Muscle layer of duodenum (tissue), 2 donors: ENCODE data around the gene CCDC184.

Source experiments
- H3K27ac ChIP-seq: one replicate; pipeline ENCODE4 v1.7.0; 2013; ENCODE audit warnings: mild to moderate bottlenecking, low read length
- H3K27me3 ChIP-seq: one replicate; pipeline ENCODE4 v1.7.0; 2013; ENCODE audit warnings: low read depth, mild to moderate bottlenecking, control low read depth, low read length
- H3K36me3 ChIP-seq, 2 donors: one replicate each; pipeline ENCODE4 v1.7.0; 2013; ENCODE audit warnings: low read length in 2 of 2, control low read depth in 1 of 2, mild to moderate bottlenecking in 1 of 2; ENCODE audit not compliant: insufficient read depth in 2 of 2, control insufficient read depth in 1 of 2
- H3K4me1 ChIP-seq, 2 donors: one replicate each; pipeline ENCODE4 v1.7.0; 2013; ENCODE audit warnings: low read length in 2 of 2, mild to moderate bottlenecking in 2 of 2, control low read depth in 1 of 2, moderate library complexity in 1 of 2; ENCODE audit not compliant: insufficient read depth in 2 of 2, control insufficient read depth in 1 of 2
- H3K4me3 ChIP-seq, 2 donors: one replicate each; pipeline ENCODE4 v1.7.0; 2013; ENCODE audit warnings: low read length in 2 of 2, low read depth in 1 of 2, mild to moderate bottlenecking in 1 of 2
- H3K9me3 ChIP-seq, 2 donors: one replicate each; pipeline ENCODE4 v1.7.0; 2013; ENCODE audit warnings: low read length in 2 of 2, control low read depth in 1 of 2, mild to moderate bottlenecking in 1 of 2; ENCODE audit not compliant: control insufficient read depth in 1 of 2
- donor health status: healthy.

Gene CCDC184

DNA sequence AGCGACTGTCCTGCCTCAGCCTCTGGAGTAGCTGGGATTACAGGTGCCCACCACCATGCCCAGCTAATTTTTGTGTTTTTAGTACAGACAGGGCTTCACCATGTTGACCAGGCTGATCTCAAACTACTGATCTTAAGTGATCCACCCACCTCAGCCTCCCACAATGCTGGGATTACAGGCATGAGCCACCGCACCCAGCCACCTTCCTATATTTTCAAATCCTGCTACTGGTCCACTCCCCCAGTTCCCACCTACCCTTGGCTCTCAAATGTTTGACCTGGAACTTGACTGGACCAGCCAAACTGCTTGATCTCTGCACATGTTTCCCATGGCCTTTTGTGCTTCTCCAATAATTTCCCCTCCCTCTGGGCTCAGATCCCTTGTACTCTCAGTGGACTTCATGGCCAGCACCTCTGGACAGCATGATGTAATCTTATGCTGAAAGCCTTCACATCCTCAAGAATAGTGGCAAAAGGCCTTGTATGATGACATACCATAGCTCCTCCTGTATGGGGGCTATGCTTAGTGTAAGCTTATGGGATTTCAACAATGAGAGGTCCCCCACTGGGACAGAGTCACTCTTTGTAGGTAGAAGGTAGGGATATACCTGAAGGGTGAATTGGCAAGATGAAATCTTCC, 2.5 kb upstream of the CCDC184 start:
- H3K4me1 ChIP-seq, result peaks cover 3 to 25% of the 10 kb centered on the region in 2 donors
- H3K27me3 ChIP-seq, result peaks cover 34% of the 10 kb centered on the region
- no peaks in the 10 kb centered on the region for H3K9me3 ChIP-seq
- no peaks in the 10 kb centered on the region for H3K36me3 ChIP-seq
- no peak overlapping the region for H3K27ac ChIP-seq
- no peak overlapping the region for H3K4me3 ChIP-seq

- H3K4me3 ChIP-seq, result peak overlapping the region; percentile 74 to 80
- H3K4me1 ChIP-seq, result peaks cover 3 to 25% of the 10 kb centered on the region in 2 donors
- H3K27ac ChIP-seq, result no peak overlapping the region
- no peaks in the 10 kb centered on the region for H3K9me3 ChIP-seq
- H3K36me3 ChIP-seq, result no peaks in the 10 kb centered on the region
- H3K27me3 ChIP-seq, result peaks cover 34% of the 10 kb centered on the region
Observed at GRCh38 chr12:48182631-48183030, 813 bp upstream of the CCDC184 start.

DNA sequence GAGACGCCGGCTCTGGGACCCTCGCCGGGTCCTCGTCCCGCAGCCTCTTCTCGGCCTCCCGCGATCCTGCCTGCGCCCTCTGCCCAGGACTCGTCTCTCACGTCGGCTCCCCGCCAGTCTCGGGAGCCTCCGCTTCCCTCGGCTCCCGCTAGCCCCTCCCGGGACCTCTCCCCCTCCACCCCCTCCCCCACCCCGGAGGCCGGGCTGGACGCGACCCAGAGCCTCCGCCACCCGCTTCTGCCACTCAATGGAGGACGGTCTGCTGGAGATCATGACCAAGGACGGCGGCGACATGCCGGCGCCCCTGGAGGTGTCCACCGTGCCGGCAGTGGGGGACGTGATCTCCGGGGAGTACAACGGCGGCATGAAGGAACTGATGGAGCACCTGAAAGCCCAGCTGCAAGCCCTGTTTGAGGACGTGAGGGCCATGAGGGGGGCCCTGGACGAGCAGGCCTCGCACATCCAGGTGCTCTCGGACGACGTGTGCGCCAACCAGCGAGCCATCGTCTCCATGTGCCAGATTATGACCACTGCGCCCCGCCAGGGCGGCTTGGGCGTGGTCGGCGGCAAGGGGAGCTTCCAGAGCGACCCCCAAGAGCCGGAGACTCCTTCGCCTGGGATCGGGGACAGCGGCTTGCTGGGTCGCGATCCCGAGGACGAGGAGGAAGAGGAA, 568 bp downstream of the CCDC184 start:
- Histone ChIP-seq H3K36me3 (no peaks in the 10 kb centered on the region), H3K4me3 (peak overlapping the region; percentile 74 to 80), H3K27ac (no peak overlapping the region), H3K9me3 (no peaks in the 10 kb centered on the region), H3K4me1 (peaks cover 3 to 25% of the 10 kb centered on the region in 2 donors), H3K27me3 (peaks cover 30% of the 10 kb centered on the region)

DNA sequence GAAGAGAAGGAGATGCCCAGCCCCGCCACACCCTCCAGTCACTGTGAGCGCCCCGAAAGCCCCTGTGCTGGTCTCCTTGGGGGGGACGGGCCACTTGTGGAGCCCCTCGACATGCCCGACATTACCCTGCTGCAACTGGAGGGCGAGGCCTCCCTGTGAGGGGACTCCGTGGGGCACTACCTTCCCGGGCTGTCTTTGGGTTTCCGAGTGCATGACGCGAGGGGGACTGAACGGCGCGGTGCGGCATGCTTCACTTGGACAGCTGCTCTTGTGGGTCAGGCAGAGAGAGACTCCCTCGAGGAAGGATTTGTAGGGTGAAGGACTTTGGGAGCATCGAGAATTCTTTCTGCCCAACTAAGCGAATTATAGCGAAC, 1.1 kb downstream of the CCDC184 start:
- Histone ChIP-seq H3K9me3 (no peaks in the 10 kb centered on the region), H3K27ac (no peak overlapping the region), H3K36me3 (no peaks in the 10 kb centered on the region), H3K4me3 (peak overlapping the region in 1 of 2 donors; percentile 80), H3K4me1 (peaks cover 3 to 25% of the 10 kb centered on the region in 2 donors), H3K27me3 (peaks cover 28% of the 10 kb centered on the region)

- H3K36me3 ChIP-seq, result no peaks in the 10 kb centered on the region
- H3K4me1 ChIP-seq, result peaks cover 3 to 25% of the 10 kb centered on the region in 2 donors
- H3K27ac ChIP-seq, result no peak overlapping the region
- H3K4me3 ChIP-seq, result no peak overlapping the region
- no peaks in the 10 kb centered on the region for H3K9me3 ChIP-seq
- H3K27me3 ChIP-seq, result peaks cover 22% of the 10 kb centered on the region
Observed at GRCh38 chr12:48185181-48185919, 1.9 kb downstream of the CCDC184 start.

- Histone ChIP-seq H3K4me1 (peaks cover 3 to 16% of the 10 kb centered on the region in 2 donors), H3K4me3 (no peak overlapping the region), H3K36me3 (no peaks in the 10 kb centered on the region), H3K27me3 (peaks cover 11% of the 10 kb centered on the region), H3K9me3 (no peaks in the 10 kb centered on the region), H3K27ac (no peak overlapping the region)
Observed at GRCh38 chr12:48187916-48188695, 4.7 kb downstream of the CCDC184 start.

GRCh38 chr12:48189331-48190125, 6.1 kb downstream of the CCDC184 start:
- H3K4me3 ChIP-seq, result no peak overlapping the region
- no peak overlapping the region for H3K27ac ChIP-seq
- H3K27me3 ChIP-seq, result no peaks in the 10 kb centered on the region
- no peaks in the 10 kb centered on the region for H3K9me3 ChIP-seq
- H3K36me3 ChIP-seq, result no peaks in the 10 kb centered on the region
- peaks cover 0 to 3% of the 10 kb centered on the region in 2 donors for H3K4me1 ChIP-seq

DNA sequence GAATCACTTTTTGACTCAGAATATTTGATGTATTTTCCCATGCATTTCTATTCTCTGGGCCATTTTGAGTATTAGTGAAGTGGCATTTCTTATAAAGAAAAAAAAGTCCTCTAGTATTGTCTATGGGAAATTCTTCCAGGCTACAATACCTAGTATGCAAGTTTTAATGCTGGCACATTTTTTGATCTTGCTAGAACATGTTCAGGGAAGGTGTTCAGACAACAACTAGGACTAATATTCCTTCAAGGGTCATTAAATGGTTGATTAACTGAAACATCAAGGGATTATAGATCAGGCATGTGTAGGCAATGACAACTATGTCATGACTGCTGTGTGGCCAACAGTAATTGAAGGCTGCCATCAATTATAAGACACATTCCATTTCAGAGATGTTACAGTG, 7.7 kb downstream of the CCDC184 start:
- H3K27ac ChIP-seq, result no peak overlapping the region
- no peaks in the 10 kb centered on the region for H3K36me3 ChIP-seq
- H3K4me3 ChIP-seq, result no peak overlapping the region
- no peaks in the 10 kb centered on the region for H3K27me3 ChIP-seq
- no peaks in the 10 kb centered on the region for H3K9me3 ChIP-seq
- H3K4me1 ChIP-seq, result no peaks in the 10 kb centered on the region

DNA sequence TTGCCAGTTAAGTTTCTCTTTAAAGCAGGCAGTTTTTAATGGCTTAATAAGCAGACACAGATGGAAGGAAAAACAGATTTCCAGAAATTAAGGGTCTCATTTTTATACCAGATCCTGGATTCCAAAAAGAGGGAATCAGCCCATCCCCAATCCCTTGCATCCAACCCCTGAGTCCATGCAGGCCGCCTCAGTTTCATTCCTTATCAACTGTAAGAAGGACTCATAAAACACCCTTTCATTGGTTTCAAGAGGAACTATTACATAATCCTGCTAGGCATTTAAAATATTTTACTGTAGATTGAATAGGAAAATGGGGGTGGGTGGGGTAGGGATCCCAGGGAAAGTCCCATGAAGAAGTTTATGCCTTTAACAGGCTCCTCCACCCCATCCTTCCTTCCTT, 9.4 kb downstream of the CCDC184 start:
- H3K36me3 ChIP-seq, result no peaks in the 10 kb centered on the region
- H3K27me3 ChIP-seq, result no peaks in the 10 kb centered on the region
- no peaks in the 10 kb centered on the region for H3K9me3 ChIP-seq
- H3K27ac ChIP-seq, result no peak overlapping the region
- H3K4me1 ChIP-seq, result no peaks in the 10 kb centered on the region
- no peak overlapping the region for H3K4me3 ChIP-seq

- no peaks in the 10 kb centered on the region for H3K4me1 ChIP-seq
- no peaks in the 10 kb centered on the region for H3K9me3 ChIP-seq
- no peak overlapping the region for H3K4me3 ChIP-seq
- no peaks in the 10 kb centered on the region for H3K36me3 ChIP-seq
- H3K27me3 ChIP-seq, result no peaks in the 10 kb centered on the region
- no peak overlapping the region for H3K27ac ChIP-seq
Observed at GRCh38 chr12:48193623-48194022, 10.2 kb downstream of the CCDC184 start.
